Measurements from ENCODE around the gene GSG1. TPM values are rescaled to one million over a fixed set of nuclear protein-coding genes. Genes with fewer than 3 reads are reported as not detected.

The GSG1 gene
- total and polyA plus RNA-seq, 2 donors (not counting 3 experiments of a cell fraction or from before 2014, with no cell fraction given), result not detected

DNA sequence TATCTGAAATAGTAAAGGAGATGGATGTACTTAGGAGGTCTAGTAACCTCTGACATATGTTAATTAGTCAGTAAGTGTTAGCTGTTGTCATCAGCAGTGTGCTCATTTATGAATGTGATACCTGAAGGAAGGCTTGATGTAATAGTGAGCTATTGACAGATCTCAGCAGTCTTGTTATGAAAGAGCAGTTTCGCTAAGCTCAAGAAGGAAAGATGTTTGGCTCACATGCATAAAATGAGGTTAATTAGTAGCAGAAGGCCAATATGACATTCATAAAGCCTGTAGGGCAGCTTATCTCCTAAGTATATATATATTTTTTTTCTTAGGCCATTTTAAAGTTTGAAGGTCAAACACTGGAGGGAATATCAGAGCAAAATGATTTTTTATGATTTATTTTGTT lies 56.5 kb downstream of the GSG1 start:
- Histone ChIP-seq H3K27ac (ENCODE audit: insufficient read depth, low read depth, low read length) (no peak overlapping the region), H3K9ac (replicated peaks; ENCODE audit: extremely low read depth, insufficient read depth, low read length) (no peak overlapping the region), H2AFZ (ENCODE audit: low read depth, low read length) (no peak overlapping the region), H3K4me2 (ENCODE audit: insufficient read depth, low read length) (no peak overlapping the region), H3K4me1 (ENCODE audit: control insufficient read depth, extremely low read depth, insufficient read depth, low read length) (peaks cover 16% of the 10 kb centered on the region), H4K20me1 (replicated peaks; ENCODE audit: control insufficient read depth, extremely low read depth, insufficient read depth, low read length) (no peaks in the 10 kb centered on the region), H3K79me2 (ENCODE audit: control insufficient read depth, insufficient read depth, low read length) (no peaks in the 10 kb centered on the region), H3K27me3 (ENCODE audit: control insufficient read depth in 2 of 2, insufficient read depth in 2 of 2, low read length in 2 of 2) (peaks cover 2% of the 10 kb centered on the region in 2 experiments), H3K9me1 (replicated peaks; ENCODE audit: control insufficient read depth, extremely low read depth, insufficient read depth, low read length) (no peaks in the 10 kb centered on the region), H3K4me3 (replicated peaks in 1 of 3; ENCODE audit: insufficient read depth in 1 of 3, low read depth in 1 of 3, low read length in 3 of 3) (no peak overlapping the region), H3K36me3 (ENCODE audit: control insufficient read depth in 2 of 2, extremely low read depth in 1 of 2, insufficient read depth in 2 of 2, low read length in 2 of 2) (no peaks in the 10 kb centered on the region), H3K9me3 (replicated peaks; ENCODE audit: control insufficient read depth, insufficient read depth, low read length) (no peaks in the 10 kb centered on the region)
- no peak for FAIRE-seq
- ChIA-PET CTCF (interaction anchor here (1.0 to 2.5 kb wide), 2 partner anchors 33 to 42 kb away, joined by 3 to 9 read pairs; no protein-coding TSS in a partner anchor), POLR2A (no interaction called here)
- intact Hi-C loops (cut with micrococcal nuclease) (no loop called here), dilution Hi-C loops (cut with MboI; ENCODE audit: extremely low pct_ligation_motif_present, low sequenced_read_pairs) (no loop called here)
- TF ChIP-seq JUN (IDR thresholded peaks at IDR 0.05; ENCODE audit: borderline replicate concordance, insufficient read depth, insufficient read length, low read depth) (no peak), MYC (IDR thresholded peaks at IDR 0.05; ENCODE audit: low read depth, low read length) (no peak), POLR2A (IDR thresholded peaks at IDR 0.05; ENCODE audit: low read depth, low read length) (no peak), FOS (IDR thresholded peaks at IDR 0.05; ENCODE audit: borderline replicate concordance, insufficient read depth, low read length) (no peak), EZH2 (IDR thresholded peaks at IDR 0.05; ENCODE audit: borderline replicate concordance, low read depth, low read length, severe bottlenecking) (no peak), MAX (IDR thresholded peaks at IDR 0.05; ENCODE audit: insufficient read depth, insufficient read length) (no peak), GATA2 (IDR thresholded peaks at IDR 0.05; ENCODE audit: insufficient read depth, insufficient read length, low read depth, low read length) (no peak), POLR2AphosphoS5 (IDR thresholded peaks at IDR 0.05; ENCODE audit: insufficient read depth, low read depth, low read length) (no peak)
- TF ChIP-seq, protein P1, sequence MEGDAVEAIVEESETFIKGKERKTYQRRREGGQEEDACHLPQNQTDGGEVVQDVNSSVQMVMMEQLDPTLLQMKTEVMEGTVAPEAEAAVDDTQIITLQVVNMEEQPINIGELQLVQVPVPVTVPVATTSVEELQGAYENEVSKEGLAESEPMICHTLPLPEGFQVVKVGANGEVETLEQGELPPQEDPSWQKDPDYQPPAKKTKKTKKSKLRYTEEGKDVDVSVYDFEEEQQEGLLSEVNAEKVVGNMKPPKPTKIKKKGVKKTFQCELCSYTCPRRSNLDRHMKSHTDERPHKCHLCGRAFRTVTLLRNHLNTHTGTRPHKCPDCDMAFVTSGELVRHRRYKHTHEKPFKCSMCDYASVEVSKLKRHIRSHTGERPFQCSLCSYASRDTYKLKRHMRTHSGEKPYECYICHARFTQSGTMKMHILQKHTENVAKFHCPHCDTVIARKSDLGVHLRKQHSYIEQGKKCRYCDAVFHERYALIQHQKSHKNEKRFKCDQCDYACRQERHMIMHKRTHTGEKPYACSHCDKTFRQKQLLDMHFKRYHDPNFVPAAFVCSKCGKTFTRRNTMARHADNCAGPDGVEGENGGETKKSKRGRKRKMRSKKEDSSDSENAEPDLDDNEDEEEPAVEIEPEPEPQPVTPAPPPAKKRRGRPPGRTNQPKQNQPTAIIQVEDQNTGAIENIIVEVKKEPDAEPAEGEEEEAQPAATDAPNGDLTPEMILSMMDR (IDR thresholded peaks at IDR 0.05; ENCODE audit: extremely low read depth in 1 of 2, insufficient read depth in 1 of 2, low read depth in 1 of 2, low read length in 2 of 2), result no peak
- no peak for DNase-seq (ENCODE audit: low read depth, low spot score)
- BruUV-seq (replicated peaks), result no TSS peak

Data from endothelial cell of umbilical vein (primary cell).